Muscle of leg (tissue), 11 donors: ENCODE measurements around the gene FAM181A. TPM values are rescaled to one million over a fixed set of nuclear protein-coding genes. Genes with fewer than 3 reads are reported as not detected.
A peak's percentile ranks its signal among the peaks of the same experiment; 100 is the strongest.

Source experiments
- DNase-seq: peaks from one replicate; pipeline ENCODE4 v3.0.0; 2013
- H3K27ac ChIP-seq: one replicate; pipeline ENCODE4 v1.5.1; 2013; ENCODE audit warnings: mild to moderate bottlenecking, low read length, control low read depth
- H3K27me3 ChIP-seq: one replicate; pipeline ENCODE4 v1.6.1; 2013; ENCODE audit warnings: low read length; ENCODE audit not compliant: control insufficient read depth, insufficient read depth
- H3K36me3 ChIP-seq: one replicate; pipeline ENCODE4 v1.6.1; 2013; ENCODE audit warnings: low read length; ENCODE audit not compliant: control insufficient read depth, insufficient read depth
- H3K4me1 ChIP-seq: one replicate; pipeline ENCODE4 v1.6.1; 2013; ENCODE audit warnings: low read length; ENCODE audit not compliant: control insufficient read depth, insufficient read depth
- H3K4me3 ChIP-seq: one replicate; pipeline ENCODE4 v1.5.1; 2013; ENCODE audit warnings: low read length, control low read depth
- H3K9me3 ChIP-seq: replicated peaks from 2 replicates; pipeline ENCODE4 v1.6.1; 2013; ENCODE audit warnings: low read depth, low read length; ENCODE audit not compliant: control insufficient read depth
- WGBS: methylation state at CpG from one replicate; pipeline ENCODE4 v1.1.5; 2013; ENCODE audit warnings: missing lambda C conversion rate; ENCODE audit not compliant: insufficient coverage; 5-methylcytosine and 5-hydroxymethylcytosine counted together
- polyA plus RNA-seq, 8 donors: library from polyadenylated mRNA; unstranded; fragments of 120-200 nt; gene quantifications; one replicate each; pipeline versions ENCODE4 v1.2.1 to v1.2.3, GENCODE V29; 2013; ENCODE audit warnings: inconsistent platforms in 1 of 8, low replicate concordance in 1 of 8; ENCODE audit not compliant: insufficient read length in 8 of 8, insufficient read depth in 1 of 8
- total RNA-seq: library from RNA; stranded (reverse); fragments of 120-200 nt; gene quantifications from one replicate; pipeline ENCODE4 v1.2.4, GENCODE V29; 2013

FAM181A gene
- total and polyA plus RNA-seq, 9 donors = 0.10 to 0.15 TPM; not detected in 7

DNA sequence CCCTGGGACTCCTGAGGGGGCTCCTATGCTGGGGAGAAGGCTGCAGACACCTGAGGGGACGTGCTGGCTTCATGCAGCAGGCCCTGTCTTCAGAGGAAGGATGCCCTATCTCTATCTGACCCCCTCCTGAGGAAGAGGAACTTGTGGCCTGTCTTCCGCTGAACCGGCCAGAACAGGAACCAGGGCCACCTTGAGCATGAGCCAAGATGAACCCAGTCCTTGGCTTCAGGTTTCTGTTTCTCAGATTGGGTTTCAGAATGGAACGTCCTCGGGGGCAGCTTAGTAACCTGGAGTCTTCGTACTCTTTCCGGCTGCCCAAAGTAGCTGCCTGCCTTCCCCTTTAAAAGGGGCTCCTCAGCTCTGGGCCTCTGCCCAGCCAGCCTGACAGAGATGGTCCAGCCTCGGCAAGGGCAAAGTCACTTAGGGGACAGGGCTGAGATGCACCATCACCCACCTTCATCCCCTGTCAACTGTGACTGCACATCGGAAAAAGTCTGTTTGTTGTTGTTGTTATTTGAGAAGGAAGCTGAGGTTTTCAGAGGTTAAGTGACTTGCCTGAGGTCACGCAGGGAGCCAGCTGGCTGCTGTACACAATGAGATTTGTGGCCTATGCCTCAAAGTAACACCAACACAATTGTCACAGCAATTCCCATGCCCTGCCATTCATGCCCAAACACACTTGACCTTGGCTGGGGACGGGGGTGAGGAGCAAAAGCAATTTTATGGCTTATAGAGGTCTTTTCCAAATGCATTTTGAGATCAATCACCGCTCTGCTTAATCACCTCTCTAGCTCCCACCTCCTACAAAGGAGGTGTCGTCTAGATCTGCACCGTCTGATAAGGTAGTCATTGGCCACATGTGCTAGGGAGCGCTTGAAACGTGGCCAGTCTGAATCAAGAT lies 35.8 kb downstream of the FAM181A start:
- DNase-seq = no peak
- H3K27ac ChIP-seq = no peak overlapping the region
- no peaks in the 10 kb centered on the region for H3K27me3 ChIP-seq
- 42% methylated on average over 8 of the region's 16 CpGs for WGBS
- H3K4me3 ChIP-seq = no peak overlapping the region
- H3K4me1 ChIP-seq = peaks cover 56% of the 10 kb centered on the region
- H3K9me3 ChIP-seq = no peaks in the 10 kb centered on the region
- H3K36me3 ChIP-seq = no peaks in the 10 kb centered on the region

DNA sequence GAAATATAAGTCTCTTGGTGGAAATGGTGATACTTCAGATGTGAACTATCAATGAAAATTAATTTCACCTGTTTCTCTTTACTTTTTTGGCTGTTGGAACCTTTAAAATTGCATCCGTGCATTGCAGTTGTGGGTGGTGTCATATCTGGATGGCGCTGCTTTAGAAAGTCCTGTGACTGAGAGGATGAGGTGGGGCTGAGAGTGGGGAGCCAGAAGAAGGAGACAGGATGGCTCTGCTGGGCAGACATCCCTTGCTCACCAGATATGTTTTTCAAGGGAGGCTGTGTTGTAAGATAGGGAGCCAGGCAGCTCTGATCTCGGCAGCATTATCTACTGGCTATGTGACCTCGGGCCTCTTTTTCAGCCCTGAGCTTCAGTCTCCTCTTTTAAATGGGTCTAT lies 36.5 kb downstream of the FAM181A start:
- no peaks in the 10 kb centered on the region for H3K9me3 ChIP-seq
- no peak overlapping the region for H3K4me3 ChIP-seq
- no peaks in the 10 kb centered on the region for H3K36me3 ChIP-seq
- 75% methylated on average over 2 of the region's 4 CpGs for WGBS
- H3K4me1 ChIP-seq = peaks cover 56% of the 10 kb centered on the region
- no peaks in the 10 kb centered on the region for H3K27me3 ChIP-seq
- DNase-seq = no peak
- no peak overlapping the region for H3K27ac ChIP-seq

DNA sequence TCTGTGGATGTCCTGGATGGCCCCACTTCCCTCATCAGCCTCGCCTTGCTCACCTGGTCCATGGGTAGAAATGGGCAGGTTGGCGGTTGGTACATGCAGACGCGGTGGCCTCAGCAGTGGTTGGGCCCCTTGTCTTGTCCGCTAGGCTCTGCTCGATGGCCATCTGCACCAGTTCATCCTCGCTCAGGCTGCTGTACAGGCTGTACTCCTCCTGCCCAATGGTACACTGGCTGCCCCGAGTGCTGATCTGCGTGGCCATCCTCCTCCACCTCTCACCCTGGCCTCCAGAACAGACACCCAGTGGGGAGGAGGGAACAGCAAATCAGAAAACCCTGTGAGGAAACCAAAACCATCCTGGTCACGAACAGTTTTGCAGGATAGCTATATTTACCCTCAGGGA lies 37.1 kb downstream of the FAM181A start:
- Histone ChIP-seq H3K4me1 (peaks cover 56% of the 10 kb centered on the region), H3K9me3 (no peaks in the 10 kb centered on the region), H3K27me3 (no peaks in the 10 kb centered on the region), H3K27ac (no peak overlapping the region), H3K4me3 (no peak overlapping the region), H3K36me3 (no peaks in the 10 kb centered on the region)
- WGBS = 85% methylated on average over 8 of the region's 10 CpGs
- DNase-seq = no peak

DNA sequence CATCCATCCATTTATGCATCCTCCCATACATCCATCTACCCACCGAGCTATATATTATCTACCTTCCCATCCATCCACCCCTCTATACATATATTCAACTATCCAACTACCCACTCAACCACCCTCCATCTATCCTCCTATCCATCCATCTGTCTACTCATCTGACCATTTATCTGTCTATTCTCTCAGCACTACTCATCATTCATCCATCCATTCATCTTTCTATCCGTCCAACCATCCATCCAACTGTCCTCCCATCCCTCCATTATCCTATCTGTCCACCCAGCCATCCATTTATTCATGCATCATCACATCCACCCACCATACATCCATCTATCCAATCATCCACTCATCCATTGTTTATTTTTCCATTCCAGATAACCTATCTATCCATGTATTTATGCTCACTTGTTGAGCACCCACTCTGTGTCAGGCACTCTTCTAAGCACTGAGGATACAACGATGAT lies 37.7 kb downstream of the FAM181A start:
- Histone ChIP-seq H3K4me3 (no peak overlapping the region), H3K27me3 (no peaks in the 10 kb centered on the region), H3K9me3 (no peaks in the 10 kb centered on the region), H3K36me3 (no peaks in the 10 kb centered on the region), H3K4me1 (peaks cover 56% of the 10 kb centered on the region), H3K27ac (no peak overlapping the region)
- 91% methylated on average over 3 of the region's 3 CpGs for WGBS
- no peak for DNase-seq

DNA sequence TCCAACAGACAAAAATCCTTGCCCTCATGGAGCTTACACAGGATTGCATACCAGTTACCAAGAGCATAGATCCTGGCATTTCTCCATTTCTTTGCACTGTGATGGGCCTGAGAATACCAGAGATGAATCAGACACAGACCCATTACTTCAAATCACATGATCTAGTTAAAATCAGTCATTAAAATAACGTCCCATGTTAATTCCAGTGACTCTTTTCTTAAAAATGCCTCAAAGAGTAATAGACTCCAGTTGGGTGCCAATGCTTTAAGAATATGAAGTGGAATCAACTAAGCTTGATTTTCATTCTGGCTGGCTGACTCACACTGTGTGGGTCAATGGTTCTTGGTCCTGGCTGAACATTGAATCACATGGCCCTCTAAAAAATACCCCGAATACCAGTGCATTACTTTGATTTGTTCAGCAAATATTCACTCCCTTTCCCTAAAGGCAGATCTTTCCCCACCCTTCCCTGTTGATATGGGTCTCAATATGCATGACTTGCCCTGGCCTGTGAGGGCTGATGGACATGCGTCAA lies 38.2 kb downstream of the FAM181A start:
- peaks cover 57% of the 10 kb centered on the region for H3K4me1 ChIP-seq
- H3K9me3 ChIP-seq = no peaks in the 10 kb centered on the region
- DNase-seq = no peak
- 100% methylated on average over 1 of the region's 3 CpGs for WGBS
- no peaks in the 10 kb centered on the region for H3K27me3 ChIP-seq
- no peak overlapping the region for H3K27ac ChIP-seq
- no peak overlapping the region for H3K4me3 ChIP-seq
- no peaks in the 10 kb centered on the region for H3K36me3 ChIP-seq

DNA sequence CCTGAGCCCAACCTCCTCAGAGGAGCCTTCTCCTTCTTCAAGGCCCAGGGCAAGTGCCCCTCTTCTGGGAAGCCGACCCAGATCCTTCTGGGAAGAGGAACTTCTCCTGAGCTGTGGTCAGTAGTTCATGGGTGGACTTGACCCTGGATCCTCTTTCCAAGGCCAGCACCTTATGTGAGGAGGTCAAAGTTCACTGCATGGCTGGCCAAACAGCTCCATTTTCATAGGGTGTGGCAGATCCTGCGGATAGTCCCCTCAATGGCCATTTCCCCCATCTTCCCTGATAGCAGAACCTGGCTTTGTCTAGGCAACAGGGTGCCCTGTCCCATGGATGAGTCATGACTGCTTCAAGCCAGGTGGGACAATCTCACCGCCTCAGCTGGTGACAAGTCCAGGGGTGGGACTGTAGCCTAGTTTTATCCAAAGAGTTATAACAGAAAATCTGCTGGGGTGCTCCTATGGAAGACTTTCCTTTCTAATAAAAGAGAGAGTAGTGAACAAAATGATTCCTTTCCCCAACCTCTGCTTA lies 38.9 kb downstream of the FAM181A start:
- H3K27me3 ChIP-seq = no peaks in the 10 kb centered on the region
- peaks cover 64% of the 10 kb centered on the region for H3K4me1 ChIP-seq
- no peak for DNase-seq
- H3K36me3 ChIP-seq = no peaks in the 10 kb centered on the region
- WGBS = 100% methylated on average over 1 of the region's 3 CpGs
- no peak overlapping the region for H3K27ac ChIP-seq
- H3K4me3 ChIP-seq = no peak overlapping the region
- H3K9me3 ChIP-seq = no peaks in the 10 kb centered on the region

DNA sequence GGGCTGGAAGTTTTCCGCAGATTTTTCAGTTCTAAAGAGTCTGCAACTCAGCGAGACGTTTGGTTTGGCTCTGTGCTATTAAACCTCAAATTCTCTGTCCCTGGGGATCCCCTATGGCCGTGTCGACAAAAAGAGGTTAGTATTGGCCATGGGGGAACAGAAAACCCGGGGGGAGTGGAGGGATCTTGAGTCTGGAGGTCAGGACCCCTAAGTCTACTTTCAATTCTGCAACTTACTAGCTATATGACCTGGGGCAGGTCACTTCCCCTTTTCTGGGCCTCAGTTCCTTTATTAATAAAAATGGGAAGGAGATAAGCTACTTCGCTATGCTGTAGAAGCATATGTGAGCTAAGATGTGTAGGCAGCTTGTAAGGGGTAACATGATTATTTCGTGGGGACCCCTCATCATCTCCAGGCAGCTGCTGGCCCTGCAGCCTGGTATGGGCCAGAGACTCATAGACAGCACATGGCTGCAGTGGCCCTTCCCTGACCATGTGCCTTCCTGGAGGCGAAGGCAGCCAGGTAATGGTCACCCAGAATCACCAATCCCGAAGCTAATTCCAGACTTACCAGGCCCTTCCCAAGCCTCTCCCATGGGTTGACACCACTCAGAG lies 40.6 kb downstream of the FAM181A start:
- H3K27ac ChIP-seq = no peak overlapping the region
- DNase-seq = no peak
- H3K9me3 ChIP-seq = no peaks in the 10 kb centered on the region
- WGBS = 51% methylated on average over 3 of the region's 10 CpGs
- H3K4me3 ChIP-seq = no peak overlapping the region
- H3K27me3 ChIP-seq = no peaks in the 10 kb centered on the region
- peaks cover 66% of the 10 kb centered on the region for H3K4me1 ChIP-seq
- H3K36me3 ChIP-seq = no peaks in the 10 kb centered on the region

DNA sequence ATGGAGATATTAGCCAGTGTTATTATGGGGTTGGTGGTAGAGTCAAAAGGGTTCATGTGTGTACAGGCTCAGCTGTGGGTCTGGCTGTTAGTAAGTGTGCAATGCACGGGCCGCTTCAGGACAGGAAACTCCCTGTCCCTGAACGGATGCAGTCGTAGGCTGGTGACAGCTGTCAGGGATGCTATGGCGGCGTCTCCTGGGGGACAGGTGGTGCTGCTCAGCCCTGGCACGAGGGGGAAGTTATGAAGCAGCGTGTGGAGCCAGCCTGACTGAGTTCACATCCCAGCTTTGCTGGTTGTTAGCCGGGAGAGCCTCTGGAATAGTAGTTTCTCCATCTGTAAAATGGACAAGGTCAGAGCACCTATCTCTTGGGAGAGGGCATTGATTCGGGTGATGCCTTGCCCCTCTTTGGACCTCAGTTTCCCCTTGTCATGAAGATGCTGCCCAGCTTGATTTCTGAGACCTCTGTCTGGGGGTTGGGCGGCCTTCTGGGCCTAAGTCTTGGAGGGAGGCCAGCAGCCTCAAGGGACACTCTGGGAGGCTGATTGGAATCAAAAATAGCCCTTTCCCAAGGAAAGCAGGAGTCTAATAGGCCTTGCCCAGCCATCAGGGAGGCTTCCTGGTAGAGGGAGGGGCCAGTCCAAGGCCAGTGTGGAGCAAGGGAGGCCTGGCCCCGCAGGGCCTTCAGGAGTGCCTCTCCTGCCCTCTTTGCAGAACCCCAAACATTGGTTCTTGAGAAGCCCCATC lies 42.1 kb downstream of the FAM181A start:
- Histone ChIP-seq H3K9me3 (no peaks in the 10 kb centered on the region), H3K36me3 (no peaks in the 10 kb centered on the region), H3K4me1 (peaks cover 66% of the 10 kb centered on the region), H3K4me3 (no peak overlapping the region), H3K27me3 (no peaks in the 10 kb centered on the region), H3K27ac (peak overlapping the region; percentile 71)
- DNase-seq = peak; percentile 76
- 62% methylated on average over 11 of the region's 12 CpGs for WGBS

DNA sequence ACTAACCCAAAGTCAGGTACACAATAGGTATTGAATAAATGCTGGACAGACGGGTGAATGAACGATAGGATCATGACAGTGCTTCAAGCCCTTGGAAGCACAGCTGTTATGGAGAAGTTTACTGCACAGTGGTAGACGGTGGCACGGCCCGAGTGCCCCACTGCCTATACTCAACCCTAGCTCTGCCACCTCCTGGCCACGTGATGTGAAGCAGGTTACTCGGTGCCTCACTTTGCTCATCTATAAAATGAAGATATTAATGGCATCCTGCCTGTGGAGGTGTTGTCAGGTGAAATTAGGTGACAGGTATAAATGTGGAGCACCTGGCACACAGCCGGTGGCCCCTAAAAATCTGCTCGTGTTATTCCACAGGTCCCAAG lies 43.4 kb downstream of the FAM181A start:
- DNase-seq = no peak
- peak overlapping the region; percentile 68 for H3K27ac ChIP-seq
- no peaks in the 10 kb centered on the region for H3K36me3 ChIP-seq
- no peaks in the 10 kb centered on the region for H3K9me3 ChIP-seq
- H3K4me1 ChIP-seq = peaks cover 76% of the 10 kb centered on the region
- H3K27me3 ChIP-seq = no peaks in the 10 kb centered on the region
- H3K4me3 ChIP-seq = peak overlapping the region; percentile 18
- WGBS = 76% methylated on average over 4 of the region's 9 CpGs
